ENCODE results near the gene SLCO4C1.

DNA sequence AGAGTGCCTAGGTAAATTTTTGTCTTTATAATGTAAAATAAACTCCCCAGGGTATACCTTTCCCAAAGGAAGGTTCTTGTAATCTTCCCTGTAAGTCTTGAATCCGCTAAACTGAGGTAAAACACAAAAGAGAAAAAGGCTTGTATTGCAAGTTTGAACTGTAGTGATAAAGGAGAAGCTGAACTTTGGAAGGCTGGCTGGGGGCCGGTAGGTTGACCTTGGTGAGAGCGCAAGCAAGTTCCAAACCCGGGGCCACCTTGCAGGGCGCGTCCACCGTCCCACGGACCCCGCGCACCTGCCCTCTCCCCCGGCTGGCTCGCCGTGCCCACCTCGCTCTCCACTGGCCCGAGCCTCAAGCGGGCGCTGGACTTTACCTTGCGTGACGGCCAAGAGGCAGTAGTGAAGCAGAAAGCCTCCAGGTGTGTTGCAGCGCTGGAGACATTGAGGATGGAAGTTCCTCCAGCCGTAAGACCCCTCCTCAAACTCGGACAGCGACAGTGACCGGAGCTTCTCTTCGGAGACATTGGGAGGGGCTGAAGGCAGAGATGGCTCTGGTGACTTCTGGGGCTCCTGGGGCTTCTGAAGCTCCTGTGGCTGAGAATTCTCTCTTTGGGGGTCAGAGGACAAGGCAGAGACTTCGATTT is 428 bp downstream of the SLCO4C1 start:
- TF ChIP-seq POLR2A (IDR thresholded peaks at IDR 0.05), result no peak
- TF ChIP-seq, protein P1, sequence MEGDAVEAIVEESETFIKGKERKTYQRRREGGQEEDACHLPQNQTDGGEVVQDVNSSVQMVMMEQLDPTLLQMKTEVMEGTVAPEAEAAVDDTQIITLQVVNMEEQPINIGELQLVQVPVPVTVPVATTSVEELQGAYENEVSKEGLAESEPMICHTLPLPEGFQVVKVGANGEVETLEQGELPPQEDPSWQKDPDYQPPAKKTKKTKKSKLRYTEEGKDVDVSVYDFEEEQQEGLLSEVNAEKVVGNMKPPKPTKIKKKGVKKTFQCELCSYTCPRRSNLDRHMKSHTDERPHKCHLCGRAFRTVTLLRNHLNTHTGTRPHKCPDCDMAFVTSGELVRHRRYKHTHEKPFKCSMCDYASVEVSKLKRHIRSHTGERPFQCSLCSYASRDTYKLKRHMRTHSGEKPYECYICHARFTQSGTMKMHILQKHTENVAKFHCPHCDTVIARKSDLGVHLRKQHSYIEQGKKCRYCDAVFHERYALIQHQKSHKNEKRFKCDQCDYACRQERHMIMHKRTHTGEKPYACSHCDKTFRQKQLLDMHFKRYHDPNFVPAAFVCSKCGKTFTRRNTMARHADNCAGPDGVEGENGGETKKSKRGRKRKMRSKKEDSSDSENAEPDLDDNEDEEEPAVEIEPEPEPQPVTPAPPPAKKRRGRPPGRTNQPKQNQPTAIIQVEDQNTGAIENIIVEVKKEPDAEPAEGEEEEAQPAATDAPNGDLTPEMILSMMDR (IDR thresholded peaks at IDR 0.05), result no peak
